ENCODE data around the gene SLC8A1. TPM values are rescaled to one million over a fixed set of nuclear protein-coding genes. Genes with fewer than 3 reads are reported as not detected.

The SLC8A1 gene
- polyA plus RNA-seq, 3 donors, result 16.9 to 18.2 (median 18.0) TPM

DNA sequence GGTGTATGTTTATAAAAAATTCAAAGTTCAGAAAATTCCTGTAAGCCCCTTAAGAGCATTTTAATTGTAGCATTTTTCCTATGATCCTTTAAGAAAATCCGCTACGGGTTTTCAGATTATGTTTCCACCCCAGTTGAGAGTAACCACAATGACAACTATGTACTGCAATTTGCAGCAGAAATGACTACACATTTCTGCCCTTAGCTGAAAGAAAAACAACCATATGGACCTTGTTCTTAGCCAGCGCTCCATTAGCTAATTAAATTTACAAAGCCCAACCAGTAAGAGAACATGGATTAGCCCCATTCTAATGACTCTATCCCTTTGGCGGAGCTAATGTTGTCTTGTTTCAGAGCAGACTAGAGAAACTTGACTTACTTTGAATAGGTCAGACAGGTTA, 247.6 kb downstream of the SLC8A1 start:
- TF ChIP-seq, protein P1, sequence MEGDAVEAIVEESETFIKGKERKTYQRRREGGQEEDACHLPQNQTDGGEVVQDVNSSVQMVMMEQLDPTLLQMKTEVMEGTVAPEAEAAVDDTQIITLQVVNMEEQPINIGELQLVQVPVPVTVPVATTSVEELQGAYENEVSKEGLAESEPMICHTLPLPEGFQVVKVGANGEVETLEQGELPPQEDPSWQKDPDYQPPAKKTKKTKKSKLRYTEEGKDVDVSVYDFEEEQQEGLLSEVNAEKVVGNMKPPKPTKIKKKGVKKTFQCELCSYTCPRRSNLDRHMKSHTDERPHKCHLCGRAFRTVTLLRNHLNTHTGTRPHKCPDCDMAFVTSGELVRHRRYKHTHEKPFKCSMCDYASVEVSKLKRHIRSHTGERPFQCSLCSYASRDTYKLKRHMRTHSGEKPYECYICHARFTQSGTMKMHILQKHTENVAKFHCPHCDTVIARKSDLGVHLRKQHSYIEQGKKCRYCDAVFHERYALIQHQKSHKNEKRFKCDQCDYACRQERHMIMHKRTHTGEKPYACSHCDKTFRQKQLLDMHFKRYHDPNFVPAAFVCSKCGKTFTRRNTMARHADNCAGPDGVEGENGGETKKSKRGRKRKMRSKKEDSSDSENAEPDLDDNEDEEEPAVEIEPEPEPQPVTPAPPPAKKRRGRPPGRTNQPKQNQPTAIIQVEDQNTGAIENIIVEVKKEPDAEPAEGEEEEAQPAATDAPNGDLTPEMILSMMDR (IDR thresholded peaks at IDR 0.05), result no peak
- WGBS (ENCODE audit: insufficient coverage), result 100% methylated on average over 2 of the region's 4 CpGs
- Mint-ChIP-seq H3K4me1 (no peaks in the 10 kb centered on the region), H3K27me3 (ENCODE audit: low read depth in 3 of 3) (no peaks in the 10 kb centered on the region), H3K36me3 (peaks cover 9 to 11% of the 10 kb centered on the region in 2 donors), H3K4me3 (no peak overlapping the region), H3K27ac (no peak overlapping the region), H3K9me3 (peaks cover 0 to 4% (median 0%) of the 10 kb centered on the region in 7 donors)
- H3K9me3 ChIP-seq (replicated peaks in 1 of 2; ENCODE audit: control insufficient read depth in 1 of 2, insufficient read depth in 1 of 2, low read length in 2 of 2), result no peaks in the 10 kb centered on the region
- intact Hi-C loops (cut with micrococcal nuclease), result no loop called here
- no peak overlapping the region for H3K27ac ChIP-seq (ENCODE audit: low read depth in 1 of 2, low read length in 2 of 2)
- no peaks in the 10 kb centered on the region for H3K27me3 ChIP-seq (ENCODE audit: control insufficient read depth in 2 of 2, insufficient read depth in 2 of 2, low read length in 2 of 2)
- H3K79me2 ChIP-seq (ENCODE audit: insufficient read depth, low read length), result no peaks in the 10 kb centered on the region
- peaks cover 71% of the 10 kb centered on the region for H4K20me1 ChIP-seq (ENCODE audit: insufficient read depth, low read length)
- H3K4me3 ChIP-seq (replicated peaks in 1 of 3; ENCODE audit: low read depth in 2 of 3, low read length in 3 of 3), result no peak overlapping the region
- H3K4me1 ChIP-seq (ENCODE audit: control insufficient read depth in 1 of 2, insufficient read depth in 2 of 2, low read length in 2 of 2), result no peaks in the 10 kb centered on the region
- H2AFZ ChIP-seq (ENCODE audit: insufficient read depth, low read depth, low read length, poor library complexity, severe bottlenecking), result no peak overlapping the region
- no peak for DNase-seq
- H3K4me2 ChIP-seq (replicated peaks; ENCODE audit: extremely low read depth, low read length, poor library complexity, severe bottlenecking), result no peak overlapping the region
- H3K9ac ChIP-seq (ENCODE audit: insufficient read depth, low read length, poor library complexity, severe bottlenecking), result no peak overlapping the region
- peaks cover 0 to 5% of the 10 kb centered on the region in 2 donors for H3K36me3 ChIP-seq (replicated peaks in 1 of 2; ENCODE audit: control insufficient read depth in 1 of 2, insufficient read depth in 2 of 2, low read length in 2 of 2)

DNA sequence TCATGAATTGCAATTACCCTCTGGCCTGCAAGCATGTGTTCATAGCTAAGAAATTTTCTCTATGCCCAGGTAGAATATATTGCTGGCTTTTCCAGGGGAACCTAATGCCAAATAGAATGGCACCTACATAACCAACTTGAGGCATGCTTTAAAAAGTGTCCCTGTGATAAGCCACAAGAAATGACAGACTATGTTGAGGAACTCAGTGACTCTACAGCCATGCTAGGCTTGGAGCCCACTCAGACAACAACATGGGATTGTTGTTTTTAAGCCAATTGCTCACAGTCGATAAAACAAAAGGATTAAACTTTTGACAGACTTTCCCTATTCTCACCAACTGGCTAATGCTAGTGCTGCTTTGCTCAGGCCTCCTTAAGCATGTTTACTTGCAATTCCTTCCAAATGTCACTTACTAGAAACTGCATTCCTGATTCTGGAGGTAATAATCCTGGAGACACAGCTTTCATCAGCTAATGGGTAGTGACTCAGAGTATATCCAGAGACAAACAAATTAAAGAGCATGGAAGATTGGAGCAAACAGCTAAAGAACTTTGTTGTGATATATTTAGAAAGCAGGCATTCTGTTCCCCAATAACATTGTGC, 249.0 kb downstream of the SLC8A1 start:
- WGBS (ENCODE audit: insufficient coverage), result no CpG with 5 or more reads among the region's 1 CpG
- H4K20me1 ChIP-seq (ENCODE audit: insufficient read depth, low read length), result peaks cover 68% of the 10 kb centered on the region
- no peak overlapping the region for H3K27ac ChIP-seq (ENCODE audit: low read depth in 1 of 2, low read length in 2 of 2)
- no peaks in the 10 kb centered on the region for H3K9me3 ChIP-seq (replicated peaks in 1 of 2; ENCODE audit: control insufficient read depth in 1 of 2, insufficient read depth in 1 of 2, low read length in 2 of 2)
- intact Hi-C loops (cut with micrococcal nuclease), result no loop called here
- H3K9me3 Mint-ChIP-seq, result peaks cover 0 to 4% (median 0%) of the 10 kb centered on the region in 7 donors
- no peak overlapping the region for H2AFZ ChIP-seq (ENCODE audit: insufficient read depth, low read depth, low read length, poor library complexity, severe bottlenecking)
- no peak overlapping the region for H3K4me3 Mint-ChIP-seq
- no peak for DNase-seq
- no peaks in the 10 kb centered on the region for H3K4me1 ChIP-seq (ENCODE audit: control insufficient read depth in 1 of 2, insufficient read depth in 2 of 2, low read length in 2 of 2)
- H3K4me2 ChIP-seq (replicated peaks; ENCODE audit: extremely low read depth, low read length, poor library complexity, severe bottlenecking), result no peak overlapping the region
- no peaks in the 10 kb centered on the region for H3K4me1 Mint-ChIP-seq
- peaks cover 7 to 13% of the 10 kb centered on the region in 2 donors for H3K36me3 Mint-ChIP-seq
- no peaks in the 10 kb centered on the region for H3K27me3 Mint-ChIP-seq (ENCODE audit: low read depth in 3 of 3)
- no peaks in the 10 kb centered on the region for H3K79me2 ChIP-seq (ENCODE audit: insufficient read depth, low read length)
- TF ChIP-seq, protein P1 (IDR thresholded peaks at IDR 0.05), result no peak
- H3K36me3 ChIP-seq (replicated peaks in 1 of 2; ENCODE audit: control insufficient read depth in 1 of 2, insufficient read depth in 2 of 2, low read length in 2 of 2), result peaks cover 0 to 6% of the 10 kb centered on the region in 2 donors
- H3K27me3 ChIP-seq (ENCODE audit: control insufficient read depth in 2 of 2, insufficient read depth in 2 of 2, low read length in 2 of 2), result no peaks in the 10 kb centered on the region
- peak overlapping the region; percentile 17 for H3K9ac ChIP-seq (ENCODE audit: insufficient read depth, low read length, poor library complexity, severe bottlenecking)
- H3K4me3 ChIP-seq (replicated peaks in 1 of 3; ENCODE audit: low read depth in 2 of 3, low read length in 3 of 3), result no peak overlapping the region
- no peak overlapping the region for H3K27ac Mint-ChIP-seq

Data from CD14-positive monocyte (primary cell).